GM12865 (cell line): ENCODE measurements around the gene GRK4.
A peak's percentile ranks its signal among the peaks of the same experiment; 100 is the strongest.

ENCODE experiments used
- DNase-seq: peaks from one replicate; pipeline ENCODE4 v3.0.0; 2010; ENCODE audit warnings: low read depth
- H3K4me3 ChIP-seq: 2 replicates; pipeline ENCODE4 v1.5.1; 2011; ENCODE audit warnings: mild to moderate bottlenecking, low read depth, low read length, control low read depth
- CTCF ChIP-seq: IDR thresholded peaks from 2 replicates; pipeline ENCODE4 v1.5.1; 2011; ENCODE audit warnings: low read length, control low read depth, low read depth, inconsistent platforms; ENCODE audit not compliant: insufficient read depth; ENCODE audit errors: missing control alignments

The GRK4 gene

GRCh38 chr4:3054169-3054759, 90.9 kb downstream of the GRK4 start:
- no peak overlapping the region for H3K4me3 ChIP-seq
- no peak for DNase-seq
- TF ChIP-seq CTCF, result no peak

GRCh38 chr4:3059943-3060342, 96.6 kb downstream of the GRK4 start:
- DNase-seq, result no peak
- no peak overlapping the region for H3K4me3 ChIP-seq
- TF ChIP-seq CTCF, result no peak

GRCh38 chr4:3060946-3061345, 97.6 kb downstream of the GRK4 start:
- no peak for TF ChIP-seq CTCF
- no peak overlapping the region for H3K4me3 ChIP-seq
- DNase-seq, result no peak

GRCh38 chr4:3062471-3062870, 99.1 kb downstream of the GRK4 start:
- DNase-seq, result peak; percentile 62
- TF ChIP-seq CTCF, result no peak

GRCh38 chr4:3065551-3065950, 102.2 kb downstream of the GRK4 start:
- no peak overlapping the region for H3K4me3 ChIP-seq
- no peak for DNase-seq
- TF ChIP-seq CTCF, result no peak

More at GRCh38 chr4:3062471-3062870, 99.1 kb downstream of the GRK4 start:
- no peak overlapping the region for H3K4me3 ChIP-seq

- TF ChIP-seq CTCF, result no peak
- no peak for DNase-seq
- H3K4me3 ChIP-seq, result no peak overlapping the region
These were observed 103.5 kb downstream of the GRK4 start for GRCh38 chr4:3066836-3067400.

- no peak for DNase-seq
- no peak for TF ChIP-seq CTCF
- no peak overlapping the region for H3K4me3 ChIP-seq
These were observed 104.2 kb downstream of the GRK4 start for GRCh38 chr4:3067473-3068001.
